Keratinocyte (primary cell): ENCODE measurements around the gene ATF6. TPM values are rescaled to one million over a fixed set of nuclear protein-coding genes. Genes with fewer than 3 reads are reported as not detected.

Experiments
- DNase-seq: peaks from one replicate; pipeline ENCODE4 v3.0.0-alpha.2; 2011; ENCODE audit warnings: low read depth, missing footprints, low spot score
- FAIRE-seq: peaks from 2 replicates; lab custom pipeline; 2011; peaks lifted over from hg19 to GRCh38; lab: Jason Lieb, UNC
- H2AFZ ChIP-seq: 2 replicates; pipeline ENCODE4 v1.6.0; 2012; ENCODE audit warnings: low read length, control low read depth, inconsistent platforms; ENCODE audit not compliant: control insufficient read depth
- H3K27ac ChIP-seq: 2 replicates; pipeline ENCODE4 v1.5.1; 2011; ENCODE audit warnings: low read length; ENCODE audit not compliant: control insufficient read depth, insufficient read depth
- H3K27me3 ChIP-seq: 3 replicates; pipeline ENCODE4 v1.6.0; 2011; ENCODE audit warnings: low read length; ENCODE audit not compliant: control insufficient read depth, insufficient read depth; ENCODE audit errors: extremely low read depth
- H3K36me3 ChIP-seq, 2 experiments: 2 replicates in 1 of 2; 3 replicates in 1 of 2; pipeline ENCODE4 v1.5.1; 2011; ENCODE audit warnings: low read length in 2 of 2, mild to moderate bottlenecking in 1 of 2; ENCODE audit not compliant: control insufficient read depth in 2 of 2, insufficient read depth in 2 of 2; ENCODE audit errors: extremely low read depth in 1 of 2
- H3K4me1 ChIP-seq: 3 replicates; pipeline ENCODE4 v1.5.1; 2011; ENCODE audit warnings: low read length; ENCODE audit not compliant: control insufficient read depth, insufficient read depth; ENCODE audit errors: extremely low read depth
- H3K4me2 ChIP-seq: 3 replicates; pipeline ENCODE4 v1.6.0; 2011; ENCODE audit warnings: low read depth, low read length; ENCODE audit not compliant: control insufficient read depth, insufficient read depth; ENCODE audit errors: extremely low read depth
- H3K4me3 ChIP-seq, 3 experiments: fragments of 200-600 bp in 1 of 3; sonication (generic) in 1 of 3; 2 replicates in 2 of 3; 3 replicates in 1 of 3; pipeline ENCODE4 v1.5.1; 2011 to 2016; ENCODE audit warnings: low read length in 3 of 3, mild to moderate bottlenecking in 3 of 3, control low read depth in 2 of 3, inconsistent platforms in 1 of 3, low read depth in 1 of 3, mixed read lengths in 1 of 3, mixed run types in 1 of 3, moderate library complexity in 1 of 3; ENCODE audit not compliant: control insufficient read depth in 2 of 3, insufficient read depth in 2 of 3; ENCODE audit errors: extremely low read depth in 1 of 3
- H3K79me2 ChIP-seq: 2 replicates; pipeline ENCODE4 v1.6.0; 2012; ENCODE audit warnings: low read length; ENCODE audit not compliant: control insufficient read depth, insufficient read depth
- H3K9ac ChIP-seq: 3 replicates; pipeline ENCODE4 v1.6.0; 2011; ENCODE audit warnings: low read length; ENCODE audit not compliant: control insufficient read depth, insufficient read depth; ENCODE audit errors: extremely low read depth
- H3K9me1 ChIP-seq: 3 replicates; pipeline ENCODE4 v1.6.0; 2011; ENCODE audit warnings: low read length; ENCODE audit not compliant: control insufficient read depth, insufficient read depth; ENCODE audit errors: extremely low read depth
- H3K9me3 ChIP-seq: 2 replicates; pipeline ENCODE4 v1.5.1; 2012; ENCODE audit warnings: low read depth, low read length; ENCODE audit not compliant: control insufficient read depth
- H4K20me1 ChIP-seq: 3 replicates; pipeline ENCODE4 v1.6.0; 2011; ENCODE audit warnings: low read length; ENCODE audit not compliant: control insufficient read depth, insufficient read depth; ENCODE audit errors: extremely low read depth
- CTCF ChIP-seq, 3 experiments: IDR thresholded peaks in 1 of 3; conservative IDR thresholded peaks in 1 of 3; optimal IDR thresholded peaks in 1 of 3; 2 replicates in 2 of 3; 3 replicates in 1 of 3; pipeline versions ENCODE3 to v1.5.1; 2011; ENCODE audit warnings: low read length in 3 of 3, mild to moderate bottlenecking in 3 of 3, moderate library complexity in 2 of 3, control low read depth in 1 of 3, inconsistent platforms in 1 of 3; ENCODE audit not compliant: insufficient read depth in 2 of 3; ENCODE audit errors: extremely low read depth in 1 of 3
- EZH2 ChIP-seq: IDR thresholded peaks from one replicate; pipeline ENCODE4 v1.6.1; 2012; ENCODE audit warnings: inconsistent platforms, mild to moderate bottlenecking, low read length, moderate library complexity
- dilution Hi-C: fragments of 300-500 bp; cut with MboI; formaldehyde crosslinking; loops from one replicate; pipeline ENCODE4 v1.7.0; 2020; ENCODE audit warnings: low sequenced_read_pairs; ENCODE audit not compliant: extremely low pct_ligation_motif_present
- polyA plus RNA-seq, 5 experiments: library from polyadenylated mRNA; depleted of rRNA in 3 of 5; stranded (reverse) in 3 of 5; stranded (forward) in 1 of 5; unstranded in 1 of 5; fragments of >200 nt; gene quantifications; 1 replicate in 1 of 5; 2 replicates in 3 of 5; 3 replicates in 1 of 5; pipeline versions ENCODE4 v1.2.1 to v1.2.3, GENCODE V29; 2011 to 2012; ENCODE audit warnings: missing spikeins in 2 of 5, low read depth in 1 of 5, low replicate concordance in 1 of 5

ATF6 gene
- polyA plus RNA-seq, 1 donor (not counting 4 experiments of a cell fraction or from before 2014, with no cell fraction given), result 19.7 TPM

- FAIRE-seq, result peak; percentile 52
- no peaks in the 10 kb centered on the region for H4K20me1 ChIP-seq
These were observed 16.4 kb upstream of the ATF6 start, which contains the start of gene DUSP12 for GRCh38 chr1:161749509-161750407. Gene DUSP12 (plus strand): TSS chr1:161749786. CDS start chr1:161749802, 16 bp downstream.

GRCh38 chr1:161763522-161764098, 2.5 kb upstream of the ATF6 start:
- no peak overlapping the region for H3K9ac ChIP-seq
- no peak overlapping the region for H3K4me3 ChIP-seq
- peaks cover 25% of the 10 kb centered on the region for H3K79me2 ChIP-seq
- no peaks in the 10 kb centered on the region for H4K20me1 ChIP-seq
- H3K4me1 ChIP-seq, result peaks cover 8% of the 10 kb centered on the region
- FAIRE-seq (no peak), DNase-seq (no peak)
- no peak overlapping the region for H2AFZ ChIP-seq
- no peaks in the 10 kb centered on the region for H3K36me3 ChIP-seq
- H3K27ac ChIP-seq, result no peak overlapping the region
- no peaks in the 10 kb centered on the region for H3K9me3 ChIP-seq
- no peaks in the 10 kb centered on the region for H3K9me1 ChIP-seq
- no peaks in the 10 kb centered on the region for H3K27me3 ChIP-seq
- H3K4me2 ChIP-seq, result no peak overlapping the region
- dilution Hi-C loops, result no loop called here
- peak; percentile 41 to 61 (median 54) for TF ChIP-seq CTCF (optimal IDR thresholded peaks at IDR 0.05 in 1 of 3, IDR thresholded peaks at IDR 0.05 in 1 of 3, conservative IDR thresholded peaks at IDR 0.05 in 1 of 3; ENCODE audit: extremely low read depth in 1 of 3, insufficient read depth in 2 of 3, low read length in 3 of 3)
- no peak for TF ChIP-seq EZH2

More at GRCh38 chr1:161749509-161750407, 16.4 kb upstream of the ATF6 start, which contains the start of gene DUSP12:
- peak within 1 kb of the TSS; percentile 96 for H3K9ac ChIP-seq
- peak within 1 kb of the TSS; percentile 93 for H3K27ac ChIP-seq
- peaks cover 14% of the 10 kb centered on the region for H3K4me1 ChIP-seq
- H3K36me3 ChIP-seq, result peaks cover 8 to 11% of the 10 kb centered on the region in 2 experiments
- dilution Hi-C loops, result no loop called here
- H3K27me3 ChIP-seq, result no peaks in the 10 kb centered on the region
- TF ChIP-seq EZH2, result no peak
- TF ChIP-seq CTCF (optimal IDR thresholded peaks at IDR 0.05 in 1 of 3, IDR thresholded peaks at IDR 0.05 in 1 of 3, conservative IDR thresholded peaks at IDR 0.05 in 1 of 3; ENCODE audit: extremely low read depth in 1 of 3, insufficient read depth in 2 of 3, low read length in 3 of 3), result peak in 2 of 3 experiments; percentile 16 to 64
- peaks cover 28% of the 10 kb centered on the region for H3K79me2 ChIP-seq
- H3K9me1 ChIP-seq, result no peaks in the 10 kb centered on the region
- H2AFZ ChIP-seq, result peak within 1 kb of the TSS; percentile 98
- no peak for DNase-seq
- no peaks in the 10 kb centered on the region for H3K9me3 ChIP-seq
- H3K4me3 ChIP-seq, result peak within 1 kb of the TSS; percentile 87 to 96 (median 93)
- peak within 1 kb of the TSS; percentile 96 for H3K4me2 ChIP-seq
